ENCODE results near the gene ZNF814. TPM values are rescaled to one million over a fixed set of nuclear protein-coding genes. Genes with fewer than 3 reads are reported as not detected.
"Not testable (repeated sequence)": the region's sequence is repeated elsewhere in the genome, so short reads cannot be mapped to it uniquely, and the experiment has no call there.

Gene ZNF814
- total and polyA plus RNA-seq, 5 donors, result 9.5 to 13.8 (median 13.0) TPM

DNA sequence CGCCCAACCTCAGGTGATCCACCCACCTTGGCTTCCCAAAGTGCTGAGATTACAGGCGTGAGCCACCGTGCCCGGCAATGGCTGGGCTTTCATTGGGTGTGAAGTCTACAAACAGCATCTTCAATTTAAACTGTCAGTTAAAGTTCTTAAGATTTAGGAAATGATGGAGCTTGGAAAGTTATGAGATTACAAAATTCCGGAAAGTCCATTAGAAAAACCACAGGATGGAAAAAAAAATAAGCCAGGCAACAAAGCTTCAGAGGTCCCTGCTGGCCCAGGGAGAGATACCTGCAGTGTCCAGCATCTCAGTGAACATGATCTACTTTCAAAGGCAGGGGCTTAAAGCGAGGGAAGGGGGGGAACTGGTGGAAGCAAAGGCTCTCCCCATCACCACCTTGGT is 63.3 kb downstream of the ZNF814 start:
- Histone ChIP-seq H3K9me3 (ENCODE audit: control insufficient read depth, low read length) (no peaks in the 10 kb centered on the region), H3K4me1 (ENCODE audit: control insufficient read depth, insufficient read depth, low read length) (peaks cover 4% of the 10 kb centered on the region), H3K27ac (ENCODE audit: low read length) (no peak overlapping the region), H3K27me3 (ENCODE audit: control insufficient read depth, insufficient read depth) (no peaks in the 10 kb centered on the region), H3K4me3 (ENCODE audit: low read length) (no peak overlapping the region)
- DNase-seq (no peak), ATAC-seq (no peak)
- WGBS, result 84% methylated on average over 6 of the region's 6 CpGs
- intact Hi-C loops (cut with DNase I), result no loop called here

GRCh38 chr19:57823608-57824007 is 65.2 kb downstream of the ZNF814 start:
- 78% methylated on average over 4 of the region's 4 CpGs for WGBS
- intact Hi-C loops (cut with DNase I); H3K4me3 ChIP-seq (ENCODE audit: low read length); H3K9me3 ChIP-seq (ENCODE audit: control insufficient read depth, low read length); ATAC-seq; H3K4me1 ChIP-seq (ENCODE audit: control insufficient read depth, insufficient read depth, low read length); H3K27ac ChIP-seq (ENCODE audit: low read length); DNase-seq; H3K27me3 ChIP-seq (ENCODE audit: control insufficient read depth, insufficient read depth): not testable (repeated sequence)

DNA sequence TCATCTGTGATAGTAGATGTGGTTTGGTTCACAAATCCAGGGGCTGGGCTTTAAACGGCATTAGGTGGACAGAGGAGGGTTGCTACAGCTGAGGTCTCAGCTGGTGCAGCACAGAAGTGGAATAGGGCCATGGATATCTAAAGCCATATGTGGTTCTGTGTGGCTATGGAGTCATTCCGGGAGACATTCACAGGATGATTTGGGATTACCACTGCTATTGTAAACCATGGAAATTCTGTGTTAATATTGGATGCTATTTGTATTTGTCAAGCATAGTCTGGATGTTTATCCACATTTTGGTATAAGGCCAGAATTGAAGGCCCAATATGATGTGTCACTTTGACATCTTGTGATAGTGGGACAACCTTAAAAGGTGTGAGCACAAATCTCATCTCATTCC is 65.7 kb downstream of the ZNF814 start:
- H3K27me3 ChIP-seq (ENCODE audit: control insufficient read depth, insufficient read depth); H3K4me1 ChIP-seq (ENCODE audit: control insufficient read depth, insufficient read depth, low read length); H3K9me3 ChIP-seq (ENCODE audit: control insufficient read depth, low read length); intact Hi-C loops (cut with DNase I); ATAC-seq; H3K27ac ChIP-seq (ENCODE audit: low read length); DNase-seq; H3K4me3 ChIP-seq (ENCODE audit: low read length): not testable (repeated sequence)
- WGBS, result 70% methylated on average over 2 of the region's 2 CpGs

DNA sequence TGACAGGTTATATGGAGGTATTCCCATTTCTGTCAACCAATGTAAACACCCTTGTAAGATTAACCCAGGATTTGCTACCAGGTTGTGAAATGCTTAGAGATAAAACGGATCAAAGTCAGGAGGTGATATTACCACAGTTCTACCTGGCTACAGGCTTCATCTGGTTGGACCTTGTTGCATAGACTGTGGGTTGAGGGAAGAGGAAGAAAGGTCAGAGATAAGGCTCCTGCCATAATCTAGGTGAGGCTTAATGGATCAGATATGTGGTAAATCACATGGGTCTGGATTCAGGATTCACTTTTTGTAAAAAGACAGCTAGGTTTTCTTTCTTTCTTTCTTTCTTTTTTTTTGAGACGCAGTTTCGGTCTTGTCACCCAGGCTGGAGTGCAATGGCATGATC is 67.3 kb downstream of the ZNF814 start:
- 98% methylated on average over 3 of the region's 3 CpGs for WGBS
- ATAC-seq; H3K4me1 ChIP-seq (ENCODE audit: control insufficient read depth, insufficient read depth, low read length); DNase-seq; intact Hi-C loops (cut with DNase I); H3K27me3 ChIP-seq (ENCODE audit: control insufficient read depth, insufficient read depth); H3K27ac ChIP-seq (ENCODE audit: low read length); H3K4me3 ChIP-seq (ENCODE audit: low read length); H3K9me3 ChIP-seq (ENCODE audit: control insufficient read depth, low read length): not testable (repeated sequence)

DNA sequence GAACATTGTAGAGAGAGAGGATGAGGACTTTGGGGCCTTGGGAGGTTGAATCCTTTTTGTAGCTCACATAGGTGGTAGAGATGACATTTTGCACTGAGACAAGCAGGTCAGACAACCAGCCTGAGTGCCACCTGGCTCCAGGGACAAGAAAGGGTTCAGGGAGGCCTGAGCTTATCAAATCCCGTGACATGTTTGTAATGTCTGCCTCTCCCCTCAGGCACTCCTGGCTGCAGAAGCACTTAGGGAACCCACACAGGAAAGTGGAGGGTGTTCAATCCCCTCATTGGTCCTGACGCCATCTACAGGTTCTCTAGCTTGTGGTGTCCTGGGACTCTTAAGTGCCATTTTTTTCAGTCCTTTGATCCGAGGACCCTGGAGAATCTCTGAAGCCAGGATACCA is 67.7 kb downstream of the ZNF814 start:
- H3K27ac ChIP-seq (ENCODE audit: low read length); H3K27me3 ChIP-seq (ENCODE audit: control insufficient read depth, insufficient read depth); intact Hi-C loops (cut with DNase I); H3K4me3 ChIP-seq (ENCODE audit: low read length); H3K9me3 ChIP-seq (ENCODE audit: control insufficient read depth, low read length); H3K4me1 ChIP-seq (ENCODE audit: control insufficient read depth, insufficient read depth, low read length); DNase-seq; ATAC-seq: not testable (repeated sequence)
- 55% methylated on average over 3 of the region's 3 CpGs for WGBS

- H3K4me3 ChIP-seq (ENCODE audit: low read length), result peak overlapping the region; percentile 98
- no peak overlapping the region for H3K27ac ChIP-seq (ENCODE audit: low read length)
- H3K27me3 ChIP-seq (ENCODE audit: control insufficient read depth, insufficient read depth), result no peaks in the 10 kb centered on the region
- intact Hi-C loops (cut with DNase I), result no loop called here
- no peak for DNase-seq
- H3K9me3 ChIP-seq (ENCODE audit: control insufficient read depth, low read length), result no peaks in the 10 kb centered on the region
- H3K4me1 ChIP-seq (ENCODE audit: control insufficient read depth, insufficient read depth, low read length), result peaks cover 5% of the 10 kb centered on the region
- no peak for ATAC-seq
- WGBS, result 75% methylated on average over 6 of the region's 6 CpGs
Observed at GRCh38 chr19:57820599-57820998, 68.2 kb downstream of the ZNF814 start.

DNA sequence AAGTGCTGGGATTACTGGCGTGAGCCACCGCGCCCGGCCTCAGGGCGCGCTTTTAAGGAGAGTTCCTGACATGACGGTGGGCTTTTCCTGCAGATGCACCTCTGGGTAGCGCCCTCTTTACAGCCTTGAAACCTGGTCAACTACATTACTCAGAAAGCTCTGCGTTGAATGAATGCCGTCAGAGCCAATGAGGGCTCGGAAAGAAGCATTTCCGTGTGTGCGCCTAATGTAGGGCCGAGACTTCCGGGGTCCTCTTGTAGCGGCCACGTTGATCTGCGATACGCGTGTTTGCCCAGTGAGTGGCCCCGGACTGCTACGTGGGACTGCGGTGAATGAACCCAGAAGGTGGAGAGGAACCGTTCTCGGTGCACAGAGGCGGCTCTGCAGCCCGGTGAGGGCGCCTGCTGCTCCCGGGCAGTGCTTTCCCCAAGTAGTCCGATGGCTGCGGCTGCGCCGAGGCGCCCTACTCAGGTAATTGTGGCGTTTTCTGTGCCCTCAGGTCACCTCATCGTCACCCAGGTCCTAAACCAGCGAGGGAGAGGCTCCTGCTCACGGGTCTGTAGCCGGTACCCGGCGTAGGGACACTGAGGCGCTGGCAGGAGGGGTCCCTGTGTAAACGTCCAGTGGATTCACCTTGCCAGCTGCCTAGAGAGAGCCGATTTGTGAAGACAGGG is 69.2 kb downstream of the ZNF814 start:
- H3K27ac ChIP-seq (ENCODE audit: low read length), result peak overlapping the region; percentile 91
- H3K9me3 ChIP-seq (ENCODE audit: control insufficient read depth, low read length), result no peaks in the 10 kb centered on the region
- DNase-seq, result peak; percentile 86 to 91 (median 88)
- no peaks in the 10 kb centered on the region for H3K27me3 ChIP-seq (ENCODE audit: control insufficient read depth, insufficient read depth)
- intact Hi-C loops (cut with DNase I), result no loop called here
- peak; percentile 89 to 92 for ATAC-seq
- peaks cover 5% of the 10 kb centered on the region for H3K4me1 ChIP-seq (ENCODE audit: control insufficient read depth, insufficient read depth, low read length)
- WGBS, result under 1% methylated on average over 44 of the region's 44 CpGs
- peak overlapping the region; percentile 98 for H3K4me3 ChIP-seq (ENCODE audit: low read length)

DNA sequence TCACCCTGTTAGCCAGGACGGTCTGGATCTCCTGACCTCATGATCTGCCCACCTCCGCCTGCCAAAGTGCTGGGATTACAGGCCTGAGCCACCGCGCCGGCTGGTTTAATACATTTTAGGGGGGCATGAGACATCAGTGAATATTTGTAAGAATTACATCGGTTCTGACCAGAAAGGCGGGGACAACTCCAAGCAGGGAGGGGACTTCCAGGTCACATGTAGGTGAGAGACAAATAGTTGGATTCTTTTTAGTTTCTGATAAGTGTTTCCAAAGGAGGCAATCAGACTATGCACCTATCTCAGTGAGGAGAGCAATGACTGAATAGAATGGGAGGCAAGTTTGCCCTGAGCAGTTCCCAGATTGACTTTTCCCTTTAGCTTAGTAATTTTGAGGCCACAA is 70.5 kb downstream of the ZNF814 start:
- intact Hi-C loops (cut with DNase I), result no loop called here

GRCh38 chr19:57817976-57818375 is 70.9 kb downstream of the ZNF814 start:
- DNase-seq (no peak), ATAC-seq (no peak)
- Histone ChIP-seq H3K4me1 (ENCODE audit: control insufficient read depth, insufficient read depth, low read length) (peaks cover 9% of the 10 kb centered on the region), H3K27me3 (ENCODE audit: control insufficient read depth, insufficient read depth) (no peaks in the 10 kb centered on the region), H3K9me3 (ENCODE audit: control insufficient read depth, low read length) (no peaks in the 10 kb centered on the region), H3K27ac (ENCODE audit: low read length) (no peak overlapping the region), H3K4me3 (ENCODE audit: low read length) (no peak overlapping the region)
- intact Hi-C loops (cut with DNase I), result no loop called here
- WGBS, result 91% methylated on average over 14 of the region's 14 CpGs

More for the DNA sequence above, 70.5 kb downstream of the ZNF814 start:
- ATAC-seq (no peak), DNase-seq (no peak)
- no peak overlapping the region for H3K27ac ChIP-seq (ENCODE audit: low read length)
- no peak overlapping the region for H3K4me3 ChIP-seq (ENCODE audit: low read length)
- H3K4me1 ChIP-seq (ENCODE audit: control insufficient read depth, insufficient read depth, low read length), result peaks cover 9% of the 10 kb centered on the region
- 90% methylated on average over 7 of the region's 7 CpGs for WGBS
- H3K27me3 ChIP-seq (ENCODE audit: control insufficient read depth, insufficient read depth), result no peaks in the 10 kb centered on the region
- H3K9me3 ChIP-seq (ENCODE audit: control insufficient read depth, low read length), result no peaks in the 10 kb centered on the region

DNA sequence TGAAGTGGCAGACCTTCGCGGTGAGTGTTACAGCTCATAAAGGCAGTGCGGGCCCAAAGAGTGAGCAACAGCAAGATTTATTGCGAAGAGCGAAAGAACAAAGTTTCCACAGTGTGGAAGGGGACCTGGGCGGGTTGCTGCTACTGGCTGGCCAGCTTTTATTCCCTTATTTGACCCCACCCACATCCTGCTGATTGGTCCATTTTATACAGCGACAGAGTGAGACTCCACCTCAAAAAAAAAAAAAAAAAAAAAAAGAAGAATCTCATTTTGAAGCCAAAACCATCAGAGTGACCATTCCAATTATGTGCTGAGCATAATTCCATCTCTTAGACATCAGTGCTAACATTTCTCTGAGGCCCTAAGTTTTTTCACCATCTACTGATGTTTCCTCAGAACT is 72.2 kb downstream of the ZNF814 start:
- no peak overlapping the region for H3K27ac ChIP-seq (ENCODE audit: low read length)
- DNase-seq (no peak), ATAC-seq (no peak)
- intact Hi-C loops (cut with DNase I), result no loop called here
- no peaks in the 10 kb centered on the region for H3K9me3 ChIP-seq (ENCODE audit: control insufficient read depth, low read length)
- peaks cover 9% of the 10 kb centered on the region for H3K4me1 ChIP-seq (ENCODE audit: control insufficient read depth, insufficient read depth, low read length)
- 90% methylated on average over 7 of the region's 7 CpGs for WGBS
- H3K4me3 ChIP-seq (ENCODE audit: low read length), result no peak overlapping the region
- H3K27me3 ChIP-seq (ENCODE audit: control insufficient read depth, insufficient read depth), result no peaks in the 10 kb centered on the region

DNA sequence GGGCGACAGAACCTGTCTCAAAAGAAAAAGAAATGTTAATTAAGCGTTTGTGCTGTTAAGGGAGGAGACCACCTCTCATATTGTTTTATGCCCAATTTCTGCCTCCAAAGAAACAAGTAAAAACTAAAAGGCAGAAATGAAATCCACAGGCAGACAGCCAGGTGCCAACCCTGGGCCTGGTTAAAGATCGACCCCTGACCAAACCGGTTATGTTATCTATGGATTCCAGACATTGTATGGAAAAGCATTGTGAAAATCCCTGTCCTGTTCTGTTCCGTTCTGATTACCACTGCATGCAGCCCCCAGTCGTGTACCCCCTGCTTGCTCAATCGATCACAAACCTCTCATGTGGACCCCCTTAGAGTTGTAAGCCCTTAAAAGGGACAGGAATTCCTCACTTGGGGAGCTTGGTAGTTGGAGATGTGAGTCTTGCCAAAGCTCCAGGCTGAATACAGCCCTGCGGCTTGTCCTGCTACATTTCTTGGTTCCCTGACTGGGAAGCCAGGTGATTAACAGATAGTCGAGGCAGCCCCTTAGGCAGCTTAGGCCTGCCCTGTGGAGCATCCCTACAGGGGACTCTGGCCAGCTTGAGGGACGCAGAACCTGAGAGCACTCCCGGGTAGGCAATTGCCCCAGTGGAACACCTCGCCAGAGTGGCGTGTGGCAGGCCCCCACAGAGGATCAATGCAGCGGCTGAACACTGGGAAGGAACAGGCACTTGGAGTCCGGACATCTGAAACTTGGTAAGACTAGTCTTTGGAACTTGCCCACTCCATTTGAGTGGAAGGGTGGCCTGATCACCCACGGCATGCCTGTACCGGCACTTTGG is 73.4 kb downstream of the ZNF814 start:
- no peak for ATAC-seq
- intact Hi-C loops (cut with DNase I), result no loop called here

More for the DNA sequence above, 73.4 kb downstream of the ZNF814 start:
- 89% methylated on average over 17 of the region's 17 CpGs for WGBS
- Histone ChIP-seq H3K4me1 (ENCODE audit: control insufficient read depth, insufficient read depth, low read length) (peaks cover 5% of the 10 kb centered on the region), H3K27me3 (ENCODE audit: control insufficient read depth, insufficient read depth) (no peaks in the 10 kb centered on the region), H3K9me3 (ENCODE audit: control insufficient read depth, low read length) (no peaks in the 10 kb centered on the region), H3K4me3 (ENCODE audit: low read length) (peak overlapping the region; percentile 64), H3K27ac (ENCODE audit: low read length) (peak overlapping the region; percentile 70)
- DNase-seq, result no peak

All from right cardiac atrium (tissue), 5 donors.